ENCODE measurements around the gene ZNF853.
A peak's percentile ranks its signal among the peaks of the same experiment; 100 is the strongest.

Gene ZNF853

DNA sequence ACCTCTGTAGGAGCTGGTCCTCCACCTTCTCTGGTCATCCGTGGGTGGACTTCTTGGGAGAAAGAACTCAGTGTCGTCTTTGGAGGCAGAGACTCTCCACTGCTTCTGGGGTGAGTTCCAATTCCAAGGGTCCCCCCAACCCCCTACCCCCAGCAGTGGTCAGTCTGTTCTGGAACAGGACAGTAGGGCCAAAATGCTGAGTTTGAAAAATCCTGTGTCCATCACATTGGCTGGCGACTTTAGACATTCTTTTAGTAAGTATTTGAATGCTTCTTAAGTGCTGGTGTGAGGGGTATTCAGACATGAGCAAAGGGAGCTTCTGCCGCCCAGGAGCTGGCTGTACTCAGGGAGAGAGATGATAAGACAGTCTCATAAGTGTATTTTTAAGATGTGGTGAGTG, 23.6 kb downstream of the ZNF853 start:
- Histone ChIP-seq H3K9me3 (ENCODE audit: insufficient read depth, low read length, severe bottlenecking) (no peaks in the 10 kb centered on the region), H4K20me1 (ENCODE audit: insufficient read depth, low read length) (peaks cover 51% of the 10 kb centered on the region), H3K36me3 (ENCODE audit: insufficient read depth, low read length) (peaks cover 55% of the 10 kb centered on the region), H3K27ac (ENCODE audit: low read length) (no peak overlapping the region), H3K4me3 (ENCODE audit: low read depth in 1 of 2, low read length in 2 of 2) (peak overlapping the region in 1 of 2 experiments; percentile 98; a peak in 1 of 4 replicates), H3K9ac (ENCODE audit: low read depth, low read length) (peak overlapping the region; percentile 94; the same call in 1 of the 2 replicates), H2AFZ (ENCODE audit: low read depth, low read length) (no peak overlapping the region), H3K4me2 (ENCODE audit: insufficient read depth, low read length) (peak overlapping the region; percentile 99; the same call in 1 of the 2 replicates), H3K27me3 (ENCODE audit: insufficient read depth, low read length, poor library complexity) (no peaks in the 10 kb centered on the region), H3K79me2 (ENCODE audit: insufficient read depth, low read length) (peaks cover 61% of the 10 kb centered on the region), H3K4me1 (ENCODE audit: insufficient read depth, low read length) (peaks cover 39% of the 10 kb centered on the region)
- no peak for TF ChIP-seq CTCF (IDR thresholded peaks at IDR 0.05; ENCODE audit: borderline replicate concordance, extremely low read depth, low read length, poor library complexity, severe bottlenecking)
- no peak for TF ChIP-seq EZH2 (IDR thresholded peaks at IDR 0.05; ENCODE audit: borderline replicate concordance, low read depth, low read length, severe bottlenecking)
- ATAC-seq (ENCODE audit: insufficient read depth, low read depth) (no peak), DNase-seq (no peak)

GRCh38 chr7:6639627-6640026, 24.2 kb downstream of the ZNF853 start:
- Histone ChIP-seq H3K4me1 (ENCODE audit: insufficient read depth, low read length) (peaks cover 39% of the 10 kb centered on the region), H3K27me3 (ENCODE audit: insufficient read depth, low read length, poor library complexity) (no peaks in the 10 kb centered on the region), H3K36me3 (ENCODE audit: insufficient read depth, low read length) (peaks cover 61% of the 10 kb centered on the region), H3K79me2 (ENCODE audit: insufficient read depth, low read length) (peaks cover 62% of the 10 kb centered on the region), H3K4me3 (ENCODE audit: low read depth in 1 of 2, low read length in 2 of 2) (peak overlapping the region in 1 of 2 experiments; percentile 26; a peak in 1 of 4 replicates), H3K9ac (ENCODE audit: low read depth, low read length) (0 out of 2 replicates have a peak overlapping the region, but pooled peaks have one; percentile 21), H3K4me2 (ENCODE audit: insufficient read depth, low read length) (peak overlapping the region; percentile 99; the same call in 1 of the 2 replicates), H2AFZ (ENCODE audit: low read depth, low read length) (no peak overlapping the region), H4K20me1 (ENCODE audit: insufficient read depth, low read length) (peaks cover 57% of the 10 kb centered on the region), H3K9me3 (ENCODE audit: insufficient read depth, low read length, severe bottlenecking) (no peaks in the 10 kb centered on the region), H3K27ac (ENCODE audit: low read length) (peak overlapping the region; percentile 32)
- TF ChIP-seq EZH2 (IDR thresholded peaks at IDR 0.05; ENCODE audit: borderline replicate concordance, low read depth, low read length, severe bottlenecking) (no peak), CTCF (IDR thresholded peaks at IDR 0.05; ENCODE audit: borderline replicate concordance, extremely low read depth, low read length, poor library complexity, severe bottlenecking) (no peak)
- DNase-seq (no peak), ATAC-seq (ENCODE audit: insufficient read depth, low read depth) (no peak)

DNA sequence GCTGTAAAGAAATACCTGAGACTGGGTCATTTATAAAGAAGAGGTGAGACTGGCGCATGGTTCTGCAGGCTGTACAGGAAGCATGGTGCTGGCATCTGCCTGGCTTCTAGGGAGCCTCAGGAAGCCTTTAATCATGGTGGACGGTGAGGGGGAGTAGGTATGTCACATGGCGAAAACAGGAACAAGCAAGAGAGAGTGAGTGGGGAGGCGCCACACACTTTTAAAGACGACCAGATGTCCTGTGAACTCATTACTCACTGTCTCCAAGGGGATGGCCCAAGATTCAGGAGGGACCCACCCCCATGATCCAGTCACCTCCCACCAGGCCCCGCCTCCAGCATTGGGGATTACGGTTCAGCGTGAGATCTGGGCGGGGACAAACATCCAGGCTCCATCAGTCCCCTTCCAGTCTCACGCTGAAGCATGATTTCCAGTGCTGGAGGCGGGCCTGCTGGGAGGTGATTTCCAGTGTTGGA, 24.9 kb downstream of the ZNF853 start:
- Histone ChIP-seq H3K27me3 (ENCODE audit: insufficient read depth, low read length, poor library complexity) (no peaks in the 10 kb centered on the region), H3K4me3 (ENCODE audit: low read depth in 1 of 2, low read length in 2 of 2) (no peak overlapping the region), H3K27ac (ENCODE audit: low read length) (peak overlapping the region; percentile 32; the same call in 1 of the 2 replicates), H2AFZ (ENCODE audit: low read depth, low read length) (no peak overlapping the region), H4K20me1 (ENCODE audit: insufficient read depth, low read length) (peaks cover 59% of the 10 kb centered on the region), H3K36me3 (ENCODE audit: insufficient read depth, low read length) (peaks cover 68% of the 10 kb centered on the region), H3K9me3 (ENCODE audit: insufficient read depth, low read length, severe bottlenecking) (no peaks in the 10 kb centered on the region), H3K9ac (ENCODE audit: low read depth, low read length) (no peak overlapping the region), H3K4me1 (ENCODE audit: insufficient read depth, low read length) (peaks cover 38% of the 10 kb centered on the region), H3K79me2 (ENCODE audit: insufficient read depth, low read length) (peaks cover 67% of the 10 kb centered on the region), H3K4me2 (ENCODE audit: insufficient read depth, low read length) (0 out of 2 replicates have a peak overlapping the region, but pooled peaks have one; percentile 13)
- ATAC-seq (ENCODE audit: insufficient read depth, low read depth) (no peak), DNase-seq (peak; percentile 18)
- TF ChIP-seq EZH2 (IDR thresholded peaks at IDR 0.05; ENCODE audit: borderline replicate concordance, low read depth, low read length, severe bottlenecking) (no peak), CTCF (IDR thresholded peaks at IDR 0.05; ENCODE audit: borderline replicate concordance, extremely low read depth, low read length, poor library complexity, severe bottlenecking) (no peak)

Measured in DND-41 (cell line).